CD4-positive, alpha-beta T cell treated with Interleukin-4 for 4 hours (primary cell): ENCODE measurements around the gene PPIG.
"Not testable (repeated sequence)": the region's sequence is repeated elsewhere in the genome, so short reads cannot be mapped to it uniquely, and the experiment has no call there.

ENCODE experiments used
- DNase-seq: peaks from one replicate; pipeline ENCODE4 v3.0.0-alpha.2; 2020

PPIG gene

DNA sequence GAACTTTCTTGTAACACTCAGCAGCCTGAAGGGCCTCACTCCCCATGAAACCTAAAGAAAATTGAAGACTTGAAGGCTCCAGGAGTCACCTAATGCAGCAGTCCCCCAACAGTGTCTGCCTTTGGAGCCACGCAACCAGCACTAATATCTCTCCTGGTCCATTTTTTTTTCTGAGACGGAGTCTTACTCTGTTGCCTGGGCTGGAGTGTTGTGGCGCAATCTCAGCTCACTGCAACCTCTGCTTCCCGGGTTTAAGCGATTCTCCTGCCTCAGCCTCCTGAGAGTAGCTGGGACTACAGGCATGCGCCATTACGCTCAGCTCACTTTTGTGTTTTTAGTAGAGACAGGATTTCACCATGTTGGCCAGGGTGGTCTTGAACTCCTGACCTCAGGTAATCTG, 12.4 kb downstream of the PPIG start:
- not testable (repeated sequence) for DNase-seq

DNA sequence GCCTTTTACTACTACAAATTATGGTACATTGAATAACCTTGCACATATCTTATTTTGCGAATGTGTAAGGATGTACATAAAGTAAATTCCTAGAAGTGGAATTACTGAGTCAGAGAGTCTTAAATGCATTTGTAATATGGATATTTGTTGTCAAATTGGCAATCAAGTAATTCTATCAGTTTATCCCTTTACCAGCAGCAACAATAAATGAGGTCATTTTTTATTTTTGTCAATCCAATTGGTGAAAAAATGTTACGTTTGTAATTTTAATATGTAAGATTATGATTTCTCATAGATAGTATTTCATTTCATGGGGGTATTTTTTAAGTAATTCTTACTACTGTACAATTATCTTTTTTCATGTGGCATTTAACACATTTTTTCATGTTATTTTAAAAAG, 14.8 kb downstream of the PPIG start:
- DNase-seq, result no peak

DNA sequence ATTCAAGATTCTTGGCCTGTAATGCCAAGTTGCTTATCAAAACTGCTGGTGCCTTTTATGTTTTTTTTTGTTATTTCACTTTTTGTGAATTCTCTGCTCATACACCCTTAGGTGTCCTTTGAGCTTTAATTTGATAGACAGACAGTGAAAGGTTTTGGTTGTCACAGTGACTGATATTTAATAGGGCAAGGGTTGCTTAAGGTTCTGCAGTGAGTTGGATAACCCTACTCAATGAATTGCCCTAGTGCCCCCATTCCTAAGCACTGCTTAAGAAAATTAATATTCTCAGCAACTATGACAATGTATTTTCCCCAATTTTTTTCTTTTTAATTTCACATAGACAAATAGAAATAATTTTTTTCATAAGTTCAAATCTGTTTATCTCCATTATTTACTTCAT, 15.4 kb downstream of the PPIG start:
- DNase-seq, result no peak

DNA sequence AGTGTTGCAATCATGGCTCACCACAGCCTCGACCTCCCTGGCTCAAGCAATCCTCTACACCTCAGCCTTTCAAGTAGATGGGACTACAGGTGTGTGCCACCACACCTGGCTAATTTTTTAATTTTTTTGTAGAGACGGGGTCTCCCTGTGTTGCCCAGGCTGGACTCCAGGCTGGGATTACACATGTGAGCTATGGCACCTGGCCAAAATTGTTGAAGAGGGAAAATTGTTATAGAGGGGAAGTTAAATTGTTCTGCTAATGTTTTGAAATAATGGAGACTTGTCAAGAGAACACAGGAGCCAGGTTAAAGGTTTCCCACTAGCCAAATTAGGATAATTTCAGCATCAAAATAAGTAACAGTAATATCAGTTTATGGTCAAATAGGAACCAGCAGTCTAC, 25.1 kb downstream of the PPIG start:
- no peak for DNase-seq

DNA sequence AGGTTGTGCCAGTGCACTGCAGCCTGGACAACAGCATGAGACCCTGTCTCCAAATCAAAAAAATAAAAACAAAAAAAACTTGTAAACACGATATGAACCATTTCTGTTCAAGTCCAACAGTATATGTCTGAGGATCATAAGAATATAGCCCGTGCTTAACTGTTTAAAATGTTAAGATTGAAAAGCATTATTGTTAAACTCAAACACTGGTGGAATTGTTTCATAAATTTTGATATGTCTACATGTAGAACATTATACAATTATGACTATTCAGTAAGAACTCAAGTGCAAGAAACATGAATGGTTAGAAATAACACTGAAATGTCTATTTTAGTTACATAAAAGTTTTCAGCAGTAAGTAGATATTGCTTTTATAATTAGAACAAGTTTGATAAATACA, 29.7 kb downstream of the PPIG start:
- DNase-seq, result no peak

DNA sequence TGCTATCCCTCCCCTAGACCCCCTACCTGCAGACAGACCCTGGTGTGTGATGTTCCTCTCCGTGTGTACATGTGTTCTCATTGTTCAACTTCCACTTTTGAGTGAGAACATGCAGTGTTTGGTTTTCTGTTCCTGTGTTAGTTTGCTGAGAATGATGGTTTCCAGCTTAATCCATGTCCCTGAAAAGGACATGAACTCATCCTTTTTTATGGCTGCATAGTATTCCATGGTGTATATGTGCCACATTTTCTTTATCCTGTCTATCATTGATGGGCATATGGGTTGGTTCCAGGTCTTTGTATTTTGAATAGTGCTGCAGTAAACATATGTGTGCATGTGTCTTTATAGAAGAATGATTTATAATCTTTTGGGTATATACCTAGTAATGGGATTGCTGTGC, 31.8 kb downstream of the PPIG start:
- not testable (repeated sequence) for DNase-seq

DNA sequence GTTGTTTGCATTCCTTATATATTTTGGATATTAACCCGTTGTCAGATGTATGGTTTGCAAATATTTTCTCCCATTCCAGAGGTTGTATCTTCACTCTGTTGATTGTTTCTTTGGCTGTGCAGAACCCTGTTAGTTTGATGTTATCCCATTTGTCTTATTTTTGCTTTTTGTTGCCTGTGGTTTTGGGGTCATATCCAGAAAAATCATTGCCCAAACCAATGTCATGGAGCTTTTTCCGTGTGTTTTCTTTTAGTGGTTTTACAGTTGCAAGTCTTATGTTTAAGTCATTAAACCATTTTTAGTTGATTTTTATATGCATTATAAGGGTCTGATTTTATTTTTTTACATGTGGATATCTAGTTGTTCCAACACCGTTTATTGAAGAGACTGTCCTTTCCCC, 35.8 kb downstream of the PPIG start:
- DNase-seq, result no peak

DNA sequence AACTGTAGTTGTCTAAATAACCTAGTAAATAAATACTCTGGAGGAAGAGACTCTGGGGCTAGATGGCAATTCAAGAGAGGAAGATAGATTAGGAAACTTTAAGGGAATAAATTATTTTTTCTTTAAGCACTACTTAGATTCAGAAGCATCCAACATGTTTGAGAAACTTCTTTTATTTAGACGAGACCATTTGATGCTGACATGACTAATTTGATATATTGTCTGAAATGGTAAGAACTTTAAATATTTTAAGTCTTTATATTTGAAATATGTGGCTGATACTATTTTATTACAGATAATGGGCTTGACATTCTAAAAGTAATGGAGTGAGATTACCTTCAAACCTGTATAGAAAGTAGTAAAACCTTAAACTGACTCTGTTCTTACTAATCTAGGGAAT, 36.4 kb downstream of the PPIG start:
- no peak for DNase-seq

DNA sequence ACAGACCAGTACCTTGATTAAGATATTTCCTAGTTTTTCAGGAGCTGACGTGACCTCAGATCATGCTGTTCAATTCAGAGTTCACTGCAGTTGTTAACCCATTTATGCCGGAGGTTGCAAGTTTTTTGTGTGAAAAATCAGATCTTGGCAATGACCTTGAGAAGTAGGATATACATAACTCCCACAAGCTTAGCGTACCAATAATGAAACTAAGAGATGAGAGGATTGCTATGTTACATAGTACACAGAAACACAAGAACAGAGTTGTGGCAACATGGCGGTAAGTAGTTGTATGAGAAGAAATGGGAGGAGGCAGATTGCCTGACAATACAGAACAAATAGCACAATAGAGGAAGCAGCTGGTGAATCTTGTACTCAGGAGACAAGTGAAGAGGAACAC, 39.1 kb downstream of the PPIG start:
- no peak for DNase-seq

DNA sequence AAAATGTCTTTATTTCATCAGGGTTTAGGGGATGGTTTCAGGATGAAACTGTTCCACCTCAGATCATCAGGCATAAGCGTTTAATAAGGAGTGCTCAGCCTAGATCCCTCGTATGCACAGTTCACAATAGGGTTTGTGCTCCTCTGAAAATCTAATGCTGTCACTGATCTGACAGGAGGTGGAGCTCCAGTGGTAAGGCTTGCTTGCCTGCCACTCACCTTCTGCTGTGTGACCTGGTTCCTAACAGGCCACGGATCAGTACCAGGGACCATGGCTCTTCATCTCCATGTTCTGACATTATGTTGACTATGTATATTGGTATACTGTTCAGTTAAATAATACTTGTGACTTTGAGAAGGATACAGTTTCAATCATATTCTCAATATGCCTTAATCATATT, 41.6 kb downstream of the PPIG start:
- DNase-seq, result no peak

DNA sequence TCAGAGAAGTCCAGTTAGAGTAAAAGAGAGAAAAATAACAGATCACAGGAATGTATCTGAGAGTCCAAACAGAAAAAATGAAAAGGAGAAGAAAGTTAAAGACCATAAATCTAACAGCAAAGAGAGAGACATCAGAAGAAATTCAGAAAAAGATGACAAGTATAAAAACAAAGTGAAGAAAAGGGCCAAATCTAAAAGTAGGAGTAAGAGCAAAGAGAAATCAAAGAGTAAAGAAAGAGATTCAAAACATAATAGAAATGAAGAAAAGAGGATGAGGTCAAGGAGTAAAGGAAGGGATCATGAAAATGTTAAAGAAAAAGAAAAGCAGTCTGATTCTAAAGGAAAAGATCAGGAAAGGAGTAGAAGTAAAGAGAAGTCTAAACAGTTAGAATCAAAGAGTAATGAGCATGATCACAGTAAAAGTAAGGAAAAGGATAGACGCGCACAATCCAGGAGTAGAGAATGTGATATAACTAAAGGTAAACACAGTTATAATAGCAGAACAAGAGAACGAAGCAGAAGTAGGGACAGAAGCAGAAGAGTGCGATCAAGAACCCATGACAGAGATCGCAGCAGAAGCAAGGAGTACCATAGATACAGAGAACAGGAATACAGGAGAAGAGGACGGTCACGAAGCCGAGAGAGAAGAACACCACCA, 52.4 kb downstream of the PPIG start:
- no peak for DNase-seq

DNA sequence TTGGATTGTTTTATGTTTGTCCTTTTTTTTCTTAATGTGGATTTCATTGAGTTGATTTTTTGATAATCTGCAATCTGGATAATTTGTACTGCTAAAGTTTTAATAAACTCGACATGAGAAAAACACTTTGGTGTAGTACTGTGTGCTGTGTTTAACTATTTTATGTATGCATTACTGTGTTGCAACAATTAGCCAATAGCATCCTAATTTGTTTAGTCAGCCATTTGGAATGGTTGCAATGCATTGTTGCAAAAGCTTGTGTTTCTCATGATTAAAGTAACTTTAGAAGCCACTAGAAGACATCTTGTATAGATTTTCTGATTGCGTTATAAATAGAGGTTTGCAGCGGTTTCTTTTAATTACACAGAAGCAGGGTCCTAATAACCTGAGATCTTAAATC, 53.5 kb downstream of the PPIG start:
- DNase-seq, result no peak

DNA sequence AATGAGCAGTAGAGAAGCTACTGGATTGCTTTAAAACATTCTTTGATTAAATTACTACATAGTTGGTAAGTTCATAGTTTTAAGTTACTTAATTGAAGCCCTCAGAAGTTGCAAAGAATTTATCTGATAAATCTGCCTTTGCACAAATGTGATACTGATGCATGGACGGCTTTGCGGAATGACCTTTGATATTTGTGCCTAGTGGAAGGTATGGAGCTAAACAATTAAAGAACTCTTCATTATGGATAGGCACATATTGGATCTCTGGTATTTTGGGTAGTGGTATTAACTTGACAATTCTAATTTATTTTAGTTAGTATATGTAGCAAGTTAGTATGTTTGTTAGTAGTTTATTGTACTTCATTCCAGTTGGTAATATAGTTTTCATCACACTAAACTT, 56.0 kb downstream of the PPIG start:
- no peak for DNase-seq

DNA sequence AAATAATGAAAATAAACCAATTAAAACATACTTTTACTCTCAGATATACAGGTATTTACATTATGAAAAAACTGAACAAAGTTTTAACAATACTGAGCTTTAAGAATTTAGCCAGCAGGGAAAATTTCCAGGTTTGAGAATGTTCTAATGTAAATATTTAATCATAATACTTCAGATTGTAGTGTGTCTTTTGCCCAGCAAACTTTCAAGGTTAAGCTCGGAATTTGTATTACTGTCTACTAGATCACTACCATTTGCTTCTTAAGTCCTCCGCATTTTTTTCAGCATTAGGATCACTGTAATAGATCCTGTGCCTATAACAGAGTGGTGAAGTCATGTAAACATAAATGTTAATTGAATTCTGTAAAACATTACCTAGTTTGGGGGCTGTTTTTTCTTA, 57.3 kb downstream of the PPIG start:
- DNase-seq, result no peak

DNA sequence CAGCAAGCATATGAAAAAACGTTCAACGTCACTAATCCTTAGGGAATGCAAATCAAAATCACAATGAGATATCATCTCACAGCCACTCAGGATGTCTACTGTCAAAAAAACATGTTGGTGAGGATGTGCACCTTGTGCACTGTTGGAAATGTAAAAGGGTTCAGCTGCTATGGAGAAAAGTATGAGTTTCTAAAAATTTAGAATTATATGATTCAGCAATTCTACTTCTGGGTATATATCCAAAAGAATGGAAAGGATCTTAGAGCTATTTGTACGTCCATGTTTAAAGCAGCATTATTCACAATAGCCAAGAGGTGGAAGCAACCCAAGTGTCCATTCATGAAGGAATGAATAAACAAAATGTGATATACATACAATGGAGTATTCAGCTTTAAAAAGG, 60.0 kb downstream of the PPIG start:
- DNase-seq, result no peak

DNA sequence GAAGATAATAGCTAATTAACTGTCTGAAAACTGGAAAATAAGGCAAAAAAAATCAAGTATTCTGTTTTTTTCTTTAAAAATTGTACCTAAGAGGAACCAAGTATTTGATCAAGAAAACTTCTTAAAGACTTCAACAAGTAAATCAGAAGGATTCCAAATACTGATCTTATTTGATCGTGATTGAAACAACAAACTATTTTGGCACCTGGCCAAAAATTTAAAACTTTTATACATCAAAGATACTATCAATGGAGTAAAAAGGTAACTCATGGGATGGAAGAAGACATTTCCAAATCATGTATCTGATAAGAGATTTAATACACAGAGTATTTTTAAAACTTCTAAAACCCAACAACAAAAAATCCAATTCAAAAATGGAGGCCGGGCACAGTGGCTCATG, 63.3 kb downstream of the PPIG start:
- no peak for DNase-seq

DNA sequence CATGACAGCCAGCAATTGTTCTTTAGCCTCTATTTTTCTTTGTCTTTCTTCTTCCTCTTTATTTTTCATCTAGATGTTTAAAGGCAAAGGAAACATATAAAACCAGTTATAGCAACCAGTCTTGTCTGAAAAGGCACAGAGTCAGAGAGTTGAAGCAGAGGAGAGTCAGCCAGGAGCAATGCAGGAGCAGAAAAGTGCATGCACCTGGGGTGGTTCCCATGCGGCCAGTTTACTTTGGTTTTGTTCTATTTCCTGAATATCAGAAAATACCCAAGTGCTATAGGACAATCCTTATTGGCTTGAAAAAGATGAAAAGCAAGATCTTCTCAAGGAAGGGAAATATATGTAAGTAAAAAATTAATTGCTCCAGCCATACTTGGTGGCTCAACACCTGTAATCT, 65.1 kb downstream of the PPIG start:
- no peak for DNase-seq

DNA sequence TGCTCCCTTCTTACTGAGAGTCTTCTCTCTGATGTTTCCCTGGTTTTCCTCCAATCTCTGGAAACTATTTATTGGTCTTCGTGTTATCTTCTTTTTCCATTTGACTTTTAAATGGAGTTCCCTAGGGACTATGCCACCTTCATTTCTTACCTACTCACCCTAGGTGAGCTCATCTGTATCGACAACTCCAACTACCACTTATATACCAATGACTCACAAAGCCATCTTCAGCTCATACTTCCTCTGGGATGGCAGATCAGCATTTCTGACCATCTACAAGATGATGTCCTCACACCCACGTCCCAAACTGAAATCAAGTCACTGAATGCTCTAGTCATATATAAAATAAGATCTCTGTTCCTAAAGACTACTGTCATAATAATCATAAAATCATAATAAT, 69.5 kb downstream of the PPIG start:
- no peak for DNase-seq

DNA sequence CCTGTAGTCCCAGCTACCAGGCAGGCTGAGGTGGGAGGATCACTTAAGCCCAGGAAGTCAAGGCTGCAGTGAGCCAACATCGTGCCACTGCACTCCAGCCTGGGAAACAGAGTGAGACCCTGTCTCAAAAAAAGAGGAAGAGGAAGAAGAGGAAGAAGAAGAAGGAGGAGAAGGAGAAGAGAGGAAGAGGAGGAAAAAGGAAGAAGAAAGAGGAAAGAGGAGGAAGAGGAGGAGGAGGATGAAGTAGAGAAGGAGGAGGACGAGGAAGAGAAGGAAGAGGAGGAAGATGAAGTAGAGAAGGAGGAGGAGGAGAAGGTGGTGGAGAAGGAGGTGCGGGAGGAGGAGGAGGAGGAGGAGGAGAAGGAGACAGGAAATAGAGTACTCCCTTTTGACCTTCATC, 72.0 kb downstream of the PPIG start:
- DNase-seq, result no peak

DNA sequence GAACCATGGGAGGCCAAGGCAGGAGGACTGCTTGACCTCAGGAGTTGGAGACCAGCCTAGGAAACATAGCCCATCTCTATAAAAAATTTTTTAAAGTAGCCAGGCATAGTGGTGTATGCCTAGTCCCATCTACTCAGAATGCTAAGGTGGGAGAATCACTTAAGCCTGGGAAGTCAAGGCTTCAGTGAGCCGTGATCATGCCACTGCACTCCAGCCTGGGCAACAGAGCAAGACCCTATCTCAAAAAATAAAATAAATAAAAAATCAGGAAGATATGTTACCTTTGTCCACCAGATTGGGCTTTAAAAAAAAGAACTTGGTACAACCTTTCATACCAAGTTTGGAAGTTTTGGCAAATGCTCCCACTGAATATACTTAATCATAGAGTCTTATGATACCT, 74.7 kb downstream of the PPIG start:
- DNase-seq, result no peak

DNA sequence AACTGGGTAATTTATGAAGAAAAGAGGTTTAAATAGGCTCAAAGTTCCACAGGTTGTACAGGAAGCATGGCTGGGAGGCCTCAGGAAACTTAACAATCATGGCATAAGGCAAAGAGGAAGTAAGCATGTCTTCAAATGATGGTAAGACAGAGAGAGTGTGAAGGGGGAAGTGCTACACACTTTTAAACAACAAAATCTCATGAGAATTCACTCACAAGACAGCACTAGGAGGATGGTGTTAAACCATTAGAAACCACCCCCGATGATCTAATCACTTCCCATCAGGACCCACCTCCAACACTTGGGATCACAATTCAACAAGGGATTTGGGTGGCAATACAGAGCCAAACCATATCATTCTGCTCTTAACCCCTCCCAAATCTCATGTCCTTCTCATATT, 75.2 kb downstream of the PPIG start:
- no peak for DNase-seq

DNA sequence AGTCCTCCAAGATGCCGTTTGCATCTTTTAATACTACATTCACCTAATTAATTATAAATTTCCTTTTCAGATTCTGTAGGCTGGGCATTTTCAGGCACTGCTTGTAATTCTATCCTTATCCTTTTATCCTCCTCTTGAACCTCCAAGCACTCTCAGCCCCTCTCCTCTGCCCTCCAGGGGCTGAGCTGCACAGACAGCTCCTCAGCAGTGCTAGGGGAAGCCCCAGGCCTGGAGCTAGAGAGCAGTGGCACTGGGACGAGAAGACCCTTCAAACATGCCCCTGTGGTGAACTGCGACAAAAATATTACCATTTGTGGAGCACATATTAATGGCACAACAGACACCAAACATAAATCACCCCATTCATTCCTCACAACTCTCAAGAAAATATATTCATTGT, 77.1 kb downstream of the PPIG start:
- no peak for DNase-seq

DNA sequence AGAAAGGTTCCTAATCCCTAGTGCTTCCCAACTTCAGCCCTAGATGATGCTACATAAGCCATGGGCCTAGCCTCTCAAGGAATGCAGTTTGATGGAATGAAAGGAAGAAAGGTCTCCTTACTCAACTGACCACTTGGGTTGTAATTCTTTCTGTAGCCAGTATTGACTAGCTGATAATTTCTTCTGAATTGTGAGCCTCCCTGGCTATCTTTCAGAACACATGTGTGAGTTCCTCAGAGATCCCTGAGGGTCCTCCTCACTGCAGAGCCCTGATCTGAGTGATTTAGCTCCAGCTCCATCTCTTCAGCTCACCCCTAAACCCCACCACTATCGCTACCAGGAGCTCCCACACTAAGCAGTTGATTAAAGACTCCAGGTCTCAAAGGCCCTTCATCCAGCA, 78.6 kb downstream of the PPIG start:
- no peak for DNase-seq

DNA sequence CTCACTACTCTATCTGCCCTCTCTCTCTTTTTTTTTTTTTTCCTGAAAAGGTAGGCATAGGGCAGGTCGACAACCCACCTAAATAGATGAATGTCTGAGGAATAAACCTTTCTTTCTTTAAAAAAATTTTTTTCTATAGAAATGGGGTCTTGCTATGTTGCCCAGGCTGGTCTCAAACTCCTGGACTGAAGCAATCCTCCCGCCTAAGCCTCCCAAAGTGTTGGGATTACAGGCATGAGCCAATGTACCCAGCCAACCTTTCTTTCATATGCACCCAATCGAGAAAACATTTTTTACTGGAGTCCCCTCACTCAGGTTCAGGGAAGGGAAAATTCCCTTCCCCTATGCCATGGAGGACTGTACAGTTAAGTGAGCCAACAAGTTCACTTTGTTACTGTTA, 79.1 kb downstream of the PPIG start:
- no peak for DNase-seq

DNA sequence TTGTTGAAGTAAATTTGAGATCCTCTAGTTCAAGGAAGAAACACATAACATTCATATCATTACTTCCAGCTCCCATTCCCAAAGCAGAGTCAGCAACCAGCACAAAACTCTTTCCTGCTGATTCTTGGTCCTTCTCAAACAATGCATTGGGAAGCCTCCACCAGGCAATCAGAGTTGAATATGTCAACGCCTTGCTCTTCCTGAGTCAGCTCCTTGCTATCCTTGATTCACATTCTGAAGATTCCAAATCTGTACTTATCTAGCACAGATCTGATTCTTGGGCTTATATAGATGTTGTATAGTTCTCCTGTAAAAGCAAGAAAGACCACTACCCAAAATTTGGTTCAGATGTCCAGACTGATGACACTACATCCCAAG, 80.4 kb downstream of the PPIG start:
- no peak for DNase-seq
